Measurements from ENCODE around the gene IL1RAPL2. TPM values are rescaled to one million over a fixed set of nuclear protein-coding genes. Genes with fewer than 3 reads are reported as not detected.

The IL1RAPL2 gene
- total RNA-seq, 4 donors from 2014 or later: 0.19 to 0.38 TPM; not detected in 2

DNA sequence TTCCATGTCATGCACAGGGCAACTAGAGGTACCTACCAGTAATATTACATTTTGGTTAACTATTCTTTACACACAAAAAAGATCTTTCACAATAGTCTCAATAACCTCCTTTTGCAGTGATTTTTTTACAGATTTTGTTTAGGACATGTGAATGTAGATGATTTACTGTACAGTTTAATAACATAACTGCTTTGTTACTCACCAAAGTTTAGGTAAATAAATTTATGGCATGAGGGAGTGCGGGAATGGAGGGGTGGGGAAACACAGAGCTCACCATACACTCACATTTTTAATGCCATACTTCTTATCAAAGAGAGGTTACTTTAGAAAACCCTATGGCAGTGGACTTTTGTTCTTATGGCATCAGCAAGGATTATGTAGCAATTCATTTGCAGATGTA, 747.6 kb downstream of the IL1RAPL2 start:
- no peak for TF ChIP-seq POLR2A (IDR thresholded peaks at IDR 0.05)
- TF ChIP-seq, protein P1, sequence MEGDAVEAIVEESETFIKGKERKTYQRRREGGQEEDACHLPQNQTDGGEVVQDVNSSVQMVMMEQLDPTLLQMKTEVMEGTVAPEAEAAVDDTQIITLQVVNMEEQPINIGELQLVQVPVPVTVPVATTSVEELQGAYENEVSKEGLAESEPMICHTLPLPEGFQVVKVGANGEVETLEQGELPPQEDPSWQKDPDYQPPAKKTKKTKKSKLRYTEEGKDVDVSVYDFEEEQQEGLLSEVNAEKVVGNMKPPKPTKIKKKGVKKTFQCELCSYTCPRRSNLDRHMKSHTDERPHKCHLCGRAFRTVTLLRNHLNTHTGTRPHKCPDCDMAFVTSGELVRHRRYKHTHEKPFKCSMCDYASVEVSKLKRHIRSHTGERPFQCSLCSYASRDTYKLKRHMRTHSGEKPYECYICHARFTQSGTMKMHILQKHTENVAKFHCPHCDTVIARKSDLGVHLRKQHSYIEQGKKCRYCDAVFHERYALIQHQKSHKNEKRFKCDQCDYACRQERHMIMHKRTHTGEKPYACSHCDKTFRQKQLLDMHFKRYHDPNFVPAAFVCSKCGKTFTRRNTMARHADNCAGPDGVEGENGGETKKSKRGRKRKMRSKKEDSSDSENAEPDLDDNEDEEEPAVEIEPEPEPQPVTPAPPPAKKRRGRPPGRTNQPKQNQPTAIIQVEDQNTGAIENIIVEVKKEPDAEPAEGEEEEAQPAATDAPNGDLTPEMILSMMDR (IDR thresholded peaks at IDR 0.05): no peak
- 61 to 85% methylated on average over 1 of the region's 1 CpG for WGBS, 2 donors
- intact Hi-C loops (cut with DNase I; ENCODE audit: low total_unique reads): no loop called here
- no peak overlapping the region for H3K4me3 ChIP-seq (ENCODE audit: low read depth, poor library complexity, severe bottlenecking)
- no peak for DNase-seq (ENCODE audit: low spot score in 2 of 2)

DNA sequence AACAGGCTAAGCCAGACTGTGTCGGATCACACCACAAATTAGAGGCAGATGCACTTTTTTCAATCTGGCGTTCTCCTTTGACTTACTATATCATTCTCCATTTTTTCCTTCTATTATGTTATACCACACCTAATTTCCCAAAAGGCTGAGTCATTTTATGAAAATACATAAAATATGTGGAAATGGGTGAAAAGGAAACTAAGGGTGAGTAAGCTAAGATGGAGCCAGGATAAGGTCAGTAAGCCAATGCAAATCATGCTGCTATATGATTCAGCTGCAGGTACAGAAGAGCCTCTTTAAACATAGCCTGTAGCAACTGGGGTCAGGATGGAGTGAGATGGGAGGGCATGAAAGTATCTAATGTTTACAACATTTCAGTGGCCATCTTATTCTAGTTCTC, 748.5 kb downstream of the IL1RAPL2 start:
- DNase-seq (ENCODE audit: low spot score in 2 of 2): no peak
- 65 to 68% methylated on average over 2 of the region's 2 CpGs for WGBS, 2 donors
- intact Hi-C loops (cut with DNase I; ENCODE audit: low total_unique reads): no loop called here
- H3K4me3 ChIP-seq (ENCODE audit: low read depth, poor library complexity, severe bottlenecking): no peak overlapping the region
- TF ChIP-seq, protein P1 (IDR thresholded peaks at IDR 0.05): no peak
- no peak for TF ChIP-seq POLR2A (IDR thresholded peaks at IDR 0.05)

DNA sequence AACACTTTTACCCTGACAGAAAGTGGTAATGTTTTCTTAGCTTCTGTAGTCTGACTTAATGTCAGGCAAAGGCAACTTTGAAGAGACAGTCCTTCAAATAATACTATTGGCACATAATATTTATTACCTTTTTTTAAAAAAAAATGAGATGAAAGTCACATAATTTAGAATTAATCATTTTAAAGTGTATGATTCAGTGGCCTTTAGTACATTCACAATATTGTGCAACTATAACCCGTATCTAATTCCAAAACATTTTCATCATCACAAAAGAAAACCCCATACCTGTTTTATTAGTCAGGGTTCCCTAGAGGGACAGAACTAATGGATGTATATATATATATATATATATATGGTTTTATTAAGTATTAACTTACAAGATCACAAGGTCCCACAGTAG, 749.2 kb downstream of the IL1RAPL2 start:
- no peak for TF ChIP-seq POLR2A (IDR thresholded peaks at IDR 0.05)
- TF ChIP-seq, protein P1 (IDR thresholded peaks at IDR 0.05): no peak
- no peak for DNase-seq (ENCODE audit: low spot score in 2 of 2)
- intact Hi-C loops (cut with DNase I; ENCODE audit: low total_unique reads): no loop called here
- 54 to 62% methylated on average over 1 of the region's 1 CpG for WGBS, 2 donors
- no peak overlapping the region for H3K4me3 ChIP-seq (ENCODE audit: low read depth, poor library complexity, severe bottlenecking)

GRCh38 chrX:105317117-105317516, 751.1 kb downstream of the IL1RAPL2 start:
- TF ChIP-seq, protein P1 (IDR thresholded peaks at IDR 0.05): no peak
- TF ChIP-seq POLR2A (IDR thresholded peaks at IDR 0.05): no peak
- WGBS, 2 donors: 78 to 84% methylated on average over 2 of the region's 2 CpGs
- no peak overlapping the region for H3K4me3 ChIP-seq (ENCODE audit: low read depth, poor library complexity, severe bottlenecking)
- intact Hi-C loops (cut with DNase I; ENCODE audit: low total_unique reads): no loop called here
- no peak for DNase-seq (ENCODE audit: low spot score in 2 of 2)

- TF ChIP-seq, protein P1 (IDR thresholded peaks at IDR 0.05): no peak
- no peak for TF ChIP-seq POLR2A (IDR thresholded peaks at IDR 0.05)
- DNase-seq (ENCODE audit: low spot score in 2 of 2): no peak
- intact Hi-C loops (cut with DNase I; ENCODE audit: low total_unique reads): no loop called here
- H3K4me3 ChIP-seq (ENCODE audit: low read depth, poor library complexity, severe bottlenecking): no peak overlapping the region
- 17 to 29% methylated on average over 1 of the region's 1 CpG for WGBS, 2 donors
Measured at GRCh38 chrX:105323928-105324327, 757.9 kb downstream of the IL1RAPL2 start.

DNA sequence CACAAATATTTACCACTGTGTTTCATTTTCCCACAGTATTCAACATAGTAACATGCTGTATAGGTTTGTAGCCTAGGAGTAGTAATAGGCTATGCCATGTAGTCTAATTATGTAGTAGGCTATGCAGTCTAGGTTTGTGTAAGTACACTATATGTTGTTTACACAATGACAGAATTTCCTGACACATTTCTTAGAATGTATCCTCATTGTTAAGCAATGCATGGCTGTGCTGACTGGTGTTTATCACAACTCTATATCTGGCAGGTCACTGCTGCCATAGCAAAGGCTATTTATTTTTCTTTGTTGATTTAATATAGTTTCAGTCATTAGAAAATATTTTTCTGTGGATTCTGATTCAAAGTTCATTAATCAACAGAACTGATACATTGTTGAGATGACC, 762.8 kb downstream of the IL1RAPL2 start:
- no peak for DNase-seq (ENCODE audit: low spot score in 2 of 2)
- no peak for TF ChIP-seq POLR2A (IDR thresholded peaks at IDR 0.05)
- TF ChIP-seq, protein P1 (IDR thresholded peaks at IDR 0.05): no peak
- intact Hi-C loops (cut with DNase I; ENCODE audit: low total_unique reads): no loop called here
- H3K4me3 ChIP-seq (ENCODE audit: low read depth, poor library complexity, severe bottlenecking): no peak overlapping the region
